ENCODE results near the gene DOLPP1.
A peak's percentile ranks its signal among the peaks of the same experiment; 100 is the strongest.

DOLPP1 gene

DNA sequence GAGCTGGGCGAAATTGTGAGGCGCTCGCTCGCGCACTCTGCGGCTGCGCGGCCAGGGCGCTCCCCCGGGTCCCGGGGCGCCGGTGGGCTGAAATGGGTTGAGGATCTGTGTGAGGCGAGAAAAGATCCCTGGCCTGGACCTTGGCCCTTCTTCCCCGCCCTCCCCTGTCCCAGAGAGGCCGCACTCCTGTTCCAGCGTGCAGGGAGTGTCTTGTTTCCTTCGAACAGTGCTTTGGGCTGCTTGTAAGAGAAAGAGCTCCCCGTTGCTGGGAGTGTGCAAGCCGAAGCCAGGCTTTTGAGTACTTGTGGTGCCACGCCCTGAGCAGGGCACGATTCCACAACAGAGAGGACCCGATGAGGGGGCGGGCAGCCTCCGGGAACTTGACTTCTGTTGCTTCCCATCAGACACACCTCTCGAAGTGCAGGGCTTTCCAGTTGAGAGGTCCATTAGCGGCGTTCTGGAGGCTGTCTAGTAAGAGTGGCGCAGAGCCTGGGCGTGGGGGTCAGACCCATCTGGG lies 535 bp downstream of the DOLPP1 start:
- H3K27ac ChIP-seq = peak overlapping the region; percentile 64
- TF ChIP-seq ZFX (IDR thresholded peaks at IDR 0.05; ENCODE audit: borderline replicate concordance) = no peak
- TF ChIP-seq, protein P1, sequence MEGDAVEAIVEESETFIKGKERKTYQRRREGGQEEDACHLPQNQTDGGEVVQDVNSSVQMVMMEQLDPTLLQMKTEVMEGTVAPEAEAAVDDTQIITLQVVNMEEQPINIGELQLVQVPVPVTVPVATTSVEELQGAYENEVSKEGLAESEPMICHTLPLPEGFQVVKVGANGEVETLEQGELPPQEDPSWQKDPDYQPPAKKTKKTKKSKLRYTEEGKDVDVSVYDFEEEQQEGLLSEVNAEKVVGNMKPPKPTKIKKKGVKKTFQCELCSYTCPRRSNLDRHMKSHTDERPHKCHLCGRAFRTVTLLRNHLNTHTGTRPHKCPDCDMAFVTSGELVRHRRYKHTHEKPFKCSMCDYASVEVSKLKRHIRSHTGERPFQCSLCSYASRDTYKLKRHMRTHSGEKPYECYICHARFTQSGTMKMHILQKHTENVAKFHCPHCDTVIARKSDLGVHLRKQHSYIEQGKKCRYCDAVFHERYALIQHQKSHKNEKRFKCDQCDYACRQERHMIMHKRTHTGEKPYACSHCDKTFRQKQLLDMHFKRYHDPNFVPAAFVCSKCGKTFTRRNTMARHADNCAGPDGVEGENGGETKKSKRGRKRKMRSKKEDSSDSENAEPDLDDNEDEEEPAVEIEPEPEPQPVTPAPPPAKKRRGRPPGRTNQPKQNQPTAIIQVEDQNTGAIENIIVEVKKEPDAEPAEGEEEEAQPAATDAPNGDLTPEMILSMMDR (IDR thresholded peaks at IDR 0.05) = no peak

DNA sequence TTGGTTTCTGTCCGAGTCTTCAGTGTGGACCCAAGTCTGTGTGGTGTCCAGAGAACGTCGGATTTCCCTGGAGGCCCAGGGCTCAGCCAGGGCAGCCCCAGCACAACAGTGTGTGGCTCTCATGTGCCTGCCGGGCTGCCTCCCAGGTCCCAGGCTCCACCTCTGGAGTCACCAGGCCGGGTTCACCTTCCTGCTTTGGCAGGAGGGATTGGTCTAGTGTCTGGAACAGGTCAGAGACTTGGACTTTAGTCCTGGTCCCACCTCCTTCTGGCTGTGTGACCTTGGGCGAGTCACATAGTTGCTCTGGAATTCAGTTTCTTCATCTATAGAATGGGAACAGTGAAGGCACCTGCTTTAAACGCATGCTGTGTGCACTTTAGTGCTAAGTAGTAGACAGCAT lies 3.2 kb downstream of the DOLPP1 start:
- TF ChIP-seq, protein P1 (IDR thresholded peaks at IDR 0.05) = no peak
- TF ChIP-seq ZFX (IDR thresholded peaks at IDR 0.05; ENCODE audit: borderline replicate concordance) = no peak
- no peak overlapping the region for H3K27ac ChIP-seq

DNA sequence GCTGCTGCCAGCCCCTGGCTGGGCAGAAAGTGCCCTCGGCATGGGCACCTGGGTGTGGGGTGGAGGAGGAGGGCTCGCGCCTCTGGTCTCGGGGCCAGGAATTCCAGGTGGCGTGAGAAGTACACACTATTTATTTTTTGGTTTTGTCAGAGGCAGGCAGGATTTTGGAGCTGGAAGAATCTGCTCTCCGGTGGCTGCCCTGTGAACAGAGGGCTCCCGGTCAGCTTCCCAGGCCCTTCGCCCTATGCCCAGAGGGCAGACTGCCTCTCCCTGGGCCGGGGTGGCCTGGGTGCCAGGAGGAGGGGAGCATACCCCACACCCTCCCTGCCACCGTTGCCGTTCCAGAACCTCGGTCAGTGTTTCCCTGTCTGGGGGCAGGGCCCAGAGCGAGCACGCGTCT lies 8.3 kb downstream of the DOLPP1 start:
- TF ChIP-seq, protein P1 (IDR thresholded peaks at IDR 0.05) = no peak
- TF ChIP-seq ZFX (IDR thresholded peaks at IDR 0.05; ENCODE audit: borderline replicate concordance) = no peak
- no peak overlapping the region for H3K27ac ChIP-seq

DNA sequence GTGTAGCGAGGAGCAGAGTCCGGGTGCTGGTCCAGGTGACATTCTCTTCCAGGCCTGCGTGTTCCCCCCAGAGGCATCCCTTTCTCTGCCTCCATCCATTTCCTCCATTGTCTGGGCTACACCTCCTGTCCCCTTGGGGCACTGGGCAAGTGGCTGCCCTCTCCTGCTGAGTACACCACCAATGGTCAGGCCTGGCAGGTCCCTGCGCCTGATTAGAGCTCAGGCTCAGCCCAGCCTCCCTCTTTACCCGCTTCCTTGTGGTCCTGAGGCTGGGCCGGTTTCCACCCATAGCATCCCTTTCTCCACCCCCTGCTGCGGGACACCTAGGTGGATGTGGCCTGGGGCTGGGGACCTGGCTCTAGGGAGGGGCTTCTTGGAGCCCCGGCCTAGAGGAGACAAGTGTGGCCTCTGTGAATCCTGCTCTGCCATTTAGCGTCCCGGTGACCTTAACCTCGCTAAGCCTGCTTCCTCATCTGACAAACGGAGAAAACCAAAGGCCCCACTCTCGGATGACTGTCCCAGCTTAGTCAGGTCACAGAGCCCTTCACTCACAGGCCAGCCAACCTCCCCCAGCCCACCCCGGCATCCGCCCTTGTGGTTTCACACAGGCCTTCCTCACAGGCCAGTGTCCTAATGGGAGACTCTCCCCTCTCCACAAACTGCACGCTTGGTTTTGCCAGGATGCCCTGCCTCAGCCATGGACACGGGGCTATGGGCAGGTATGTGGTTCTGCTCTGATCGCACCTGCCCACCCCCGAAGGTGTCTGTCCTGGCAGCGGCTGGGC lies 12.9 kb downstream of the DOLPP1 start:
- TF ChIP-seq, protein P1 (IDR thresholded peaks at IDR 0.05) = no peak
- TF ChIP-seq ZFX (IDR thresholded peaks at IDR 0.05; ENCODE audit: borderline replicate concordance) = no peak

DNA sequence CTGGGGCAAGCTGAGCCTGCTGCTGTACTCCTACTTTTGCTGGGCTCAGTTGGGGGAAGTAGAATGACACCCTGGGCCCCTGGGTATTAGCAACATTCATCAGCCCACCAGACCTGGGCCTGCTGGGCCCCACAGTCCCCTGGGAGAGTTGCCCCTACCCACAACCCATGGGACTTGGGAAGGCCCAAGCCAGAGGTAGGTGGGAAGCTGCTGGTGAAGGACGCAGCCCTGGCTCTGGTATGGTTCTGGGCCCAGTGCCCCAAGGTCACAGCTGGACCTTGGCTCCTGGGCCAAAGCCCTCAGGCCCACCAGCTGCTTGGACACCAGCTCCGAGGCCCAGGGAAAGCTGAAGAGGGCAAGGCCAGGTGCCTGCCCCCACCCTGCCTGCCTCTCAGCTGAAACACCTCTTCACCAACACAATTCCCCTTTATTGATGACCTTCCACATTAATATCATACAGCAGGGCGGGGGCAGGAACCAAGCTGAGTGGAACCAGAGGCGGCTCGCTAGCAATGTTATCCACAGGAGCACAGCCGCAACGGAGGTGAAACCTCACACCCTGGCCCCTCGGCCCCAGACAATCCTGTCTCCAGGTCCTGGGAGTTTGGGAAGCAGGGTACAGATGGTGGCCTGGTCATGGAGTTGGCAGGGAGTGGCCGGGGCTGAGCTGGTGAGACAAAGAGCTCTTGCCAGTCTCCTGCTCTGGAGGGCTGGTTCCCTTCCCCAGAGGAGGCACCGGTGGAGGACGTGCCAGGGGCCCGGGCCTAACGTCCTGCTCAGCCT lies 13.7 kb downstream of the DOLPP1 start:
- H3K27ac ChIP-seq = no peak overlapping the region
- TF ChIP-seq, protein P1 (IDR thresholded peaks at IDR 0.05) = no peak
- no peak for TF ChIP-seq ZFX (IDR thresholded peaks at IDR 0.05; ENCODE audit: borderline replicate concordance)

More for the DNA sequence above, 12.9 kb downstream of the DOLPP1 start:
- H3K27ac ChIP-seq = no peak overlapping the region

DNA sequence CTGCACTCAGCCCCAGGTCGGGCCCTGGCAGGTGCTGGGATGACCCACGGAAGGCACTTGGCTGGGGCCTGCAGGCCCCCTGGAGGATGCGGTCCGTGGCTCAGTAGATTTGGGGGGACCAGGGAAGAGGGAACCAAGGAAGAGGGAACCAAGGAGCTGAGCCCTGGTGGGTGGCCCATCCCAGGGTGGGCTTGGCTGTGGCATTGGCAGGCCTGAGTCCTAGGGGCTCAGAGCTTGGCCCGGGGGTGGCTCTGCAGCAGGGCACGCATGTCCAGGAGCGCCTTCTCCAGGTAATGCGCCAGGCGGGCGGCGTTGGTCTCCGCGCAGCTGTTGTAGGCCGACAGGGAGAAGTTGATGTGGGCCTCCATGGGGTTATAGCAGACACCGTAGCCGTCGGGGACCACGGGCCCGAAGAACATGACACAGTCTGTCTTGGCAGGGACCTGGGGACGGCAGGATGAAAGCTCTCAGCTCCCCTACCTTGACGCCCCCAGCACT lies 14.3 kb downstream of the DOLPP1 start:
- H3K27ac ChIP-seq = no peak overlapping the region
- TF ChIP-seq, protein P1 (IDR thresholded peaks at IDR 0.05) = no peak
- TF ChIP-seq ZFX (IDR thresholded peaks at IDR 0.05; ENCODE audit: borderline replicate concordance) = no peak
